Panc1 (cell line): Measurements from ENCODE around the gene FLACC1. TPM values are rescaled to one million over a fixed set of nuclear protein-coding genes. Genes with fewer than 3 reads are reported as not detected.

Experiments used
- ATAC-seq: fragments of 200-7000 bp; cut with Tn5 transposase; 2 replicates; pipeline ENCODE4 v1.9.1; 2020; ENCODE audit warnings: mild to moderate bottlenecking, moderate library complexity
- BruUV-seq: library from RNA; stranded (reverse); fragments of 400-500 nt; replicated peaks from 2 replicates; lab custom pipeline; 2021; lab: Mats Ljungman, UMichigan
- CTCF ChIA-PET: fragments of 300-600 bp; sonication (Branson Sonifier 250); formaldehyde crosslinking; loops from one replicate; lab custom pipeline; 2022; ENCODE audit warnings: antibody characterized with exemption; lab: Charles Lee
- POLR2A ChIA-PET: fragments of 300-600 bp; sonication (Branson Sonifier 250); formaldehyde crosslinking; loops from one replicate; lab custom pipeline; 2022; ENCODE audit warnings: antibody characterized with exemption; lab: Charles Lee
- DNase-seq: peaks from one replicate; pipeline ENCODE4 v3.0.0-alpha.2; 2010; ENCODE audit warnings: low read depth, low spot score
- H3K27ac ChIP-seq: 2 replicates; pipeline ENCODE4 v1.5.1; 2011; ENCODE audit warnings: mild to moderate bottlenecking, low read length, inconsistent platforms
- H3K27me3 ChIP-seq: fragments of 200-500 bp; sonication (Bioruptor generic); 2 replicates; pipeline ENCODE4 v1.6.0; 2014; ENCODE audit warnings: low read length, inconsistent platforms; ENCODE audit not compliant: control insufficient read depth, insufficient read depth
- H3K36me3 ChIP-seq: fragments of 200-500 bp; sonication (Bioruptor generic); 2 replicates; pipeline ENCODE4 v1.5.1; 2014; ENCODE audit warnings: inconsistent platforms, mild to moderate bottlenecking, low read length, moderate library complexity; ENCODE audit not compliant: control insufficient read depth, insufficient read depth
- H3K4me1 ChIP-seq: 2 replicates; pipeline ENCODE4 v1.5.1; 2011; ENCODE audit warnings: inconsistent platforms, mild to moderate bottlenecking, low read length, moderate library complexity; ENCODE audit not compliant: control insufficient read depth, insufficient read depth
- H3K4me3 ChIP-seq, 2 experiments: 2 replicates each; pipeline ENCODE4 v1.5.1; 2011 to 2012; ENCODE audit warnings: low read depth in 2 of 2, low read length in 2 of 2, mild to moderate bottlenecking in 2 of 2, inconsistent platforms in 1 of 2, moderate library complexity in 1 of 2
- H3K9me3 ChIP-seq: fragments of 200-500 bp; sonication (Bioruptor generic); 2 replicates; pipeline ENCODE4 v1.5.1; 2014; ENCODE audit warnings: low read depth, mild to moderate bottlenecking, inconsistent platforms, low read length, moderate library complexity; ENCODE audit not compliant: control insufficient read depth, insufficient read depth
- CTCF ChIP-seq: fragments of 450-650 bp; IDR thresholded peaks from 2 replicates; pipeline ENCODE4 v1.5.1; 2017; ENCODE audit warnings: mild to moderate bottlenecking
- POLR2AphosphoS5 ChIP-seq: IDR thresholded peaks from 2 replicates; pipeline ENCODE4 v1.6.1; 2012; ENCODE audit warnings: mild to moderate bottlenecking, low read depth, low read length, moderate library complexity
- SIN3A ChIP-seq: IDR thresholded peaks from 2 replicates; pipeline ENCODE4 v1.6.1; 2012; ENCODE audit warnings: low read depth, mild to moderate bottlenecking, low read length, moderate library complexity, borderline replicate concordance; ENCODE audit not compliant: insufficient read depth
- TCF7L2 ChIP-seq: IDR thresholded peaks from 2 replicates; pipeline ENCODE4 v1.6.1; 2011; ENCODE audit warnings: mild to moderate bottlenecking, low read depth, low read length, inconsistent platforms
- in situ Hi-C: cut with HindIII; loops from 2 replicates; pipeline ENCODE4 v1.10.0; 2016; ENCODE audit warnings: low sequenced_read_pairs, low pct_unique_long_range_greater_than_20kb
- intact Hi-C: fragments of 100-400 bp; cut with micrococcal nuclease; formaldehyde crosslinking; loops from one replicate; pipeline ENCODE4 v1.10.0; 2022; ENCODE audit not compliant: unreplicated experiment
- total RNA-seq: library from RNA; stranded (reverse); gene quantifications from one replicate; pipeline ENCODE4 v1.2.1, GENCODE V29; 2021; ENCODE audit not compliant: unreplicated experiment
- TF ChIP-seq, protein P1 (sequence below), 2 experiments: IDR thresholded peaks; 2 replicates each; pipeline ENCODE4 v1.6.1; 2011 to 2012; ENCODE audit warnings: low read depth in 2 of 2, control low read depth in 1 of 2, low read length in 1 of 2, mild to moderate bottlenecking in 1 of 2, moderate library complexity in 1 of 2; ENCODE audit not compliant: insufficient read depth in 1 of 2

FLACC1 gene
- total RNA-seq, 1 experiment from 2014 or later, result 0.39 TPM

- no TSS peak for BruUV-seq
- intact Hi-C loops (no loop called here), in situ Hi-C loops (no loop called here)
- Histone ChIP-seq H3K9me3 (no peaks in the 10 kb centered on the region), H3K4me3 (no peak overlapping the region), H3K36me3 (no peaks in the 10 kb centered on the region), H3K27me3 (no peaks in the 10 kb centered on the region), H3K4me1 (no peaks in the 10 kb centered on the region), H3K27ac (no peak overlapping the region)
- ChIA-PET POLR2A (no interaction called here), CTCF (interaction anchor here (0.5 kb wide), 1 partner anchor 1314 kb away, joined by 8 read pairs; no protein-coding TSS in a partner anchor)
- ATAC-seq (no peak), DNase-seq (no peak)
- TF ChIP-seq POLR2AphosphoS5 (no peak), SIN3A (no peak), TCF7L2 (no peak), CTCF (no peak)
- TF ChIP-seq, protein P1, sequence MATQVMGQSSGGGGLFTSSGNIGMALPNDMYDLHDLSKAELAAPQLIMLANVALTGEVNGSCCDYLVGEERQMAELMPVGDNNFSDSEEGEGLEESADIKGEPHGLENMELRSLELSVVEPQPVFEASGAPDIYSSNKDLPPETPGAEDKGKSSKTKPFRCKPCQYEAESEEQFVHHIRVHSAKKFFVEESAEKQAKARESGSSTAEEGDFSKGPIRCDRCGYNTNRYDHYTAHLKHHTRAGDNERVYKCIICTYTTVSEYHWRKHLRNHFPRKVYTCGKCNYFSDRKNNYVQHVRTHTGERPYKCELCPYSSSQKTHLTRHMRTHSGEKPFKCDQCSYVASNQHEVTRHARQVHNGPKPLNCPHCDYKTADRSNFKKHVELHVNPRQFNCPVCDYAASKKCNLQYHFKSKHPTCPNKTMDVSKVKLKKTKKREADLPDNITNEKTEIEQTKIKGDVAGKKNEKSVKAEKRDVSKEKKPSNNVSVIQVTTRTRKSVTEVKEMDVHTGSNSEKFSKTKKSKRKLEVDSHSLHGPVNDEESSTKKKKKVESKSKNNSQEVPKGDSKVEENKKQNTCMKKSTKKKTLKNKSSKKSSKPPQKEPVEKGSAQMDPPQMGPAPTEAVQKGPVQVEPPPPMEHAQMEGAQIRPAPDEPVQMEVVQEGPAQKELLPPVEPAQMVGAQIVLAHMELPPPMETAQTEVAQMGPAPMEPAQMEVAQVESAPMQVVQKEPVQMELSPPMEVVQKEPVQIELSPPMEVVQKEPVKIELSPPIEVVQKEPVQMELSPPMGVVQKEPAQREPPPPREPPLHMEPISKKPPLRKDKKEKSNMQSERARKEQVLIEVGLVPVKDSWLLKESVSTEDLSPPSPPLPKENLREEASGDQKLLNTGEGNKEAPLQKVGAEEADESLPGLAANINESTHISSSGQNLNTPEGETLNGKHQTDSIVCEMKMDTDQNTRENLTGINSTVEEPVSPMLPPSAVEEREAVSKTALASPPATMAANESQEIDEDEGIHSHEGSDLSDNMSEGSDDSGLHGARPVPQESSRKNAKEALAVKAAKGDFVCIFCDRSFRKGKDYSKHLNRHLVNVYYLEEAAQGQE (IDR thresholded peaks at IDR 0.05; ENCODE audit: insufficient read depth in 1 of 2, low read depth in 2 of 2, low read length in 1 of 2), result no peak
Observed at GRCh38 chr2:201361078-201361733, 4.1 kb upstream of the FLACC1 start.

- Histone ChIP-seq H3K9me3 (no peaks in the 10 kb centered on the region), H3K27me3 (no peaks in the 10 kb centered on the region), H3K4me1 (no peaks in the 10 kb centered on the region), H3K27ac (no peak overlapping the region), H3K4me3 (no peak overlapping the region), H3K36me3 (no peaks in the 10 kb centered on the region)
- BruUV-seq, result no TSS peak
- CTCF ChIA-PET, result interaction anchor here (0.5 kb wide), 1 partner anchor 1315 kb away, joined by 8 read pairs; no protein-coding TSS in a partner anchor
- no peak for TF ChIP-seq POLR2AphosphoS5
- TF ChIP-seq, protein P1 (IDR thresholded peaks at IDR 0.05; ENCODE audit: insufficient read depth in 1 of 2, low read depth in 2 of 2, low read length in 1 of 2), result no peak
- TF ChIP-seq TCF7L2, result no peak
- no peak for TF ChIP-seq CTCF
- TF ChIP-seq SIN3A, result no peak
- POLR2A ChIA-PET, result no interaction called here
- intact Hi-C loops, result no loop called here
- in situ Hi-C loops, result no loop called here
- ATAC-seq (no peak), DNase-seq (no peak)
Observed at GRCh38 chr2:201360256-201360655, 3.1 kb upstream of the FLACC1 start.
